HEK293T (cell line): ENCODE data around the gene CUEDC1.
A peak's percentile ranks its signal among the peaks of the same experiment; 100 is the strongest.

ENCODE experiments used
- CTCF ChIA-PET: fragments of 350-600 bp; formaldehyde crosslinking; extraction: SDS; loops from one replicate; lab custom pipeline; 2021; ENCODE audit warnings: antibody characterized with exemption, inconsistent platforms; lab: Yijun Ruan, JAX
- POLR2A ChIA-PET: fragments of 350-600 bp; formaldehyde crosslinking; extraction: SDS; loops from one replicate; lab custom pipeline; 2020; ENCODE audit warnings: antibody characterized with exemption, inconsistent platforms; lab: Yijun Ruan, JAX
- DNase-seq: peaks from one replicate; pipeline ENCODE4 v3.0.0; 2012; ENCODE audit warnings: mixed read lengths; ENCODE audit errors: extremely low spot score
- ARNT ChIP-seq: fragments of 450-650 bp; IDR thresholded peaks from 2 replicates; pipeline ENCODE4 v1.6.1; 2017; ENCODE audit warnings: mild to moderate bottlenecking
- BHLHE40 ChIP-seq: fragments of 450-650 bp; IDR thresholded peaks from 2 replicates; pipeline ENCODE4 v1.6.1; 2016; ENCODE audit warnings: mild to moderate bottlenecking, moderate library complexity, borderline replicate concordance
- CTBP1 ChIP-seq: fragments of 450-650 bp; IDR thresholded peaks from 2 replicates; pipeline ENCODE4 v1.6.1; 2016; ENCODE audit warnings: borderline replicate concordance
- ELF4 ChIP-seq: fragments of 450-650 bp; IDR thresholded peaks from 2 replicates; pipeline ENCODE4 v1.6.1; 2017; ENCODE audit warnings: antibody characterized with exemption
- FOXA1 ChIP-seq: fragments of 450-650 bp; IDR thresholded peaks from 2 replicates; pipeline ENCODE4 v1.6.1; 2016; ENCODE audit warnings: mild to moderate bottlenecking
- FOXK2 ChIP-seq: fragments of 450-650 bp; IDR thresholded peaks from 2 replicates; pipeline ENCODE4 v1.6.1; 2016; ENCODE audit warnings: mild to moderate bottlenecking
- FOXM1 ChIP-seq: fragments of 450-650 bp; IDR thresholded peaks from 2 replicates; pipeline ENCODE4 v1.6.1; 2017; ENCODE audit warnings: mild to moderate bottlenecking, borderline replicate concordance
- HDGF ChIP-seq: fragments of 450-650 bp; IDR thresholded peaks from 2 replicates; pipeline ENCODE4 v1.6.1; 2017; ENCODE audit warnings: antibody characterized with exemption, borderline replicate concordance
- L3MBTL2 ChIP-seq: fragments of 450-650 bp; conservative IDR thresholded peaks from 2 replicates; pipeline ENCODE4 v1.6.1; 2016; ENCODE audit warnings: mild to moderate bottlenecking
- LEF1 ChIP-seq: fragments of 450-650 bp; IDR thresholded peaks from 2 replicates; pipeline ENCODE4 v1.6.1; 2017; ENCODE audit warnings: mild to moderate bottlenecking, borderline replicate concordance
- NFRKB ChIP-seq: fragments of 450-650 bp; IDR thresholded peaks from 2 replicates; pipeline ENCODE4 v1.6.1; 2016; ENCODE audit warnings: mild to moderate bottlenecking, moderate library complexity
- PKNOX1 ChIP-seq: fragments of 450-650 bp; IDR thresholded peaks from 2 replicates; pipeline ENCODE4 v1.6.1; 2016
- SP1 ChIP-seq: fragments of 450-650 bp; IDR thresholded peaks from 2 replicates; pipeline ENCODE4 v1.6.1; 2017
- SUZ12 ChIP-seq: fragments of 450-650 bp; IDR thresholded peaks from 2 replicates; pipeline ENCODE4 v1.6.1; 2016; ENCODE audit warnings: mild to moderate bottlenecking
- TARDBP ChIP-seq: fragments of 450-650 bp; IDR thresholded peaks from 2 replicates; pipeline ENCODE4 v1.6.1; 2016
- ZNF384 ChIP-seq: fragments of 450-650 bp; IDR thresholded peaks from 2 replicates; pipeline ENCODE4 v1.6.1; 2016

CUEDC1 gene

DNA sequence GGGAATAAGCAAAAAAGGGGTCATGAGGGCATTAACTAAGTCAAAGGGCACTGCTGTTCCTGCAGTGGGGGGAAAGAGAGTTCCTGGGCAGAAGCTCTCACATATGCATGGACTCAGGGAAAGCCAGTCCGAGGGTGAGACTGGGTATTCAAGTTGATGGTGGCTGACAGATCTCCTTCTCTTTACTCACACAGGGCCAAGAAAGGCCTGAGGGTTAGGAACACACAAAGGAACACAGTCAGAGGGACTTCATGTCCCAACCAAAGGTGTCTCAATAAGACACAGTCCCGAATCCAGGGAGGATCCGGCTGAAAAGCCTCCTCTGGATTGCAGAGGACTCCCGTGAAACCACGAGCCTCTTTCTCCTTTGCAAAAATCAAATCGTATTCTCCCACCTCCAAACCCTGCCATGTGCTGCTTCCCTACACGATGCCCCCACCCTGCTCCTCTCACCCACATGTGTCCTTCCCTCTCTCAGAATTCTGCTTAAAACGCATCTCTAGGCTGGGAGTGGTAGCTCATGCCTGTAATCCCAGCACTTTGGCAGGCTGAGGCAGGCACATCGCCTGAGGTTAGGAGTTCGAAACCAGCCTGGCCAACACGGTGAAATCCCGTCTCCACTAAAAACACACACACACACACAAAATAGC, 23.6 kb downstream of the CUEDC1 start:
- DNase-seq, result no peak
- POLR2A ChIA-PET, result interaction anchor here (1.1 kb wide), 1 partner anchor 75 kb away, joined by 4 read pairs; the partner anchor contains the start of gene SRSF1
- CTCF ChIA-PET, result no interaction called here
- TF ChIP-seq SUZ12 (no peak), FOXA1 (no peak), BHLHE40 (no peak), LEF1 (no peak), ELF4 (no peak), HDGF (no peak), CTBP1 (no peak), SP1 (no peak)

DNA sequence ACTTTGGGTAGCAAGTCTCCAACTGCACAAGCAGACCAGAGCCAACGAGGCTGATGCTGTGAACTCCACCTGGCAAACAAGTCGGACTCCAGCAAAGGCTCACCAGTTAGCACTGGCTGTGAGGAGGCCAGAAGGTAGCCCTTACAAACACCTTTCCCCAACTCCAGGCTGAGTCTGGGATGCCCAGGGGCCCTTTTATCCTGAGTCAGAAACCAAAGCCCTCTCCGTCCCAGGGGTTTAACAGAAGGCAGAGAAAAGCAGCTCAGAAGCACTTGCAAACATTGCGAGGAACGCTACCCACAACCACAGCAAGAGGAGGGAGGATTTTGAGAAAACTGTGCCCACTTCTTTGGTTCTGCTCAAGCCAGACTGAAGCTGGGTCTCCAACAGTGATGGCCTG, 25.0 kb downstream of the CUEDC1 start:
- POLR2A ChIA-PET, result no interaction called here

DNA sequence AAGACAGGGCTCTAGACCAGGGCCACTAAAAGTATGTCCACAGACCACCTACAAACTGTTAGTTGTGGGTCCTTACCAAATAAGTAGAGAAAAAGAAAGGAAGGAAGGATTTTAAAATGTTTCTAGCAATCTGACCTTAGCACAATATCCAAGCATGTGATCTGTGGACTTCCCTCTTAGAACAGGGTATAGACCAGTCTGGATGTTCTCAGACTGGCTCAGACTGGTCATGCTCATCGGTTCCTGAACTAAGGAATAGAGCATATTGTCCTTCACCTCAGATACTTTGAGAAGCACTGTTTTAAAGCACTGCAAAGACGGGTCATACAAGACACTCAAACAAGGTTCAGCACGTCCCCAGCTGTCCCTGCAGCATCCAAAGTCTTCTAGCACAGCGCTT, 25.8 kb downstream of the CUEDC1 start:
- ChIA-PET POLR2A (no interaction called here), CTCF (no interaction called here)
- TF ChIP-seq NFRKB, result no peak
- no peak for TF ChIP-seq SUZ12
- no peak for TF ChIP-seq FOXA1
- TF ChIP-seq L3MBTL2, result no peak
- no peak for TF ChIP-seq PKNOX1
- TF ChIP-seq TARDBP, result no peak
- TF ChIP-seq BHLHE40, result no peak
- no peak for TF ChIP-seq FOXK2
- no peak for TF ChIP-seq ARNT
- TF ChIP-seq SP1, result no peak
- TF ChIP-seq CTBP1, result no peak
- TF ChIP-seq LEF1, result no peak
- TF ChIP-seq HDGF, result no peak
- TF ChIP-seq FOXM1, result no peak
- no peak for TF ChIP-seq ELF4
- no peak for TF ChIP-seq ZNF384
- no peak for DNase-seq

More for the DNA sequence above, 25.0 kb downstream of the CUEDC1 start:
- CTCF ChIA-PET, result no interaction called here
- no peak for TF ChIP-seq NFRKB
- no peak for TF ChIP-seq PKNOX1
- TF ChIP-seq CTBP1, result no peak
- no peak for TF ChIP-seq ARNT
- no peak for TF ChIP-seq ELF4
- TF ChIP-seq LEF1, result no peak
- no peak for TF ChIP-seq SP1
- no peak for TF ChIP-seq L3MBTL2
- no peak for TF ChIP-seq FOXM1
- no peak for TF ChIP-seq HDGF
- TF ChIP-seq SUZ12, result no peak
- no peak for TF ChIP-seq TARDBP
- no peak for TF ChIP-seq ZNF384
- TF ChIP-seq FOXK2, result no peak
- no peak for TF ChIP-seq FOXA1
- no peak for TF ChIP-seq BHLHE40
- no peak for DNase-seq

DNA sequence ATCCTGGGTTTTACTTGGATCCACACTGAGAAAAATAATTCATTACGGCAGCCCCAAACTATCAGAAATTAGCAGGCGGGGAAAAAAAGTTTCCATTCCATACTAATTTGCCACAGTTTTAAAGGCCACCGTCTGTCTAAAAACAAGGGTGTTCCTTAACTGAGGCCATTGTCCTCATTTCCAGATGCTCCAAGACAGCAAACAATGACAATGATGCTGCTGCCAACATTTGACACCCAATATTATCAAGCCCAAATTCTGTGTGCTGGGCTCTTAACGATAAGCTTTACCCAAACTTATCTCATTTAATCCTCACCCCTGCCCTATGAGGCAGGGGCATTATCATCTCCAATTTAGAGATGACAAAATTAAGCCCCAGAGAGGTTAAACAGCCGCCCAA, 26.3 kb downstream of the CUEDC1 start:
- ChIA-PET POLR2A (no interaction called here), CTCF (no interaction called here)
- no peak for DNase-seq
- TF ChIP-seq FOXK2 (no peak), CTBP1 (no peak), SUZ12 (no peak), SP1 (no peak), ARNT (no peak), LEF1 (no peak), ELF4 (no peak), NFRKB (no peak)

GRCh38 chr17:57927048-57927723, 28.0 kb downstream of the CUEDC1 start:
- ChIA-PET POLR2A (interaction anchor here (0.8 to 1.8 kb wide), 5 partner anchors 11 to 27 kb away, joined by 4 to 6 read pairs (median 4); partner anchors contain the start of gene CUEDC1), CTCF (interaction anchor here (1.5 kb wide), 1 partner anchor 11 kb away, joined by 3 read pairs; no protein-coding TSS in a partner anchor)
- no peak for DNase-seq
- peak; percentile 83 for TF ChIP-seq ZNF384
- TF ChIP-seq SP1, result no peak
- no peak for TF ChIP-seq HDGF
- no peak for TF ChIP-seq SUZ12
- no peak for TF ChIP-seq FOXA1
- no peak for TF ChIP-seq FOXK2
- no peak for TF ChIP-seq FOXM1
- no peak for TF ChIP-seq PKNOX1

GRCh38 chr17:57926723-57927047, 28.5 kb downstream of the CUEDC1 start:
- POLR2A ChIA-PET, result interaction anchor here (1.3 to 1.8 kb wide), 3 partner anchors 11 to 28 kb away, joined by 4 to 6 read pairs (median 6); partner anchors contain the start of gene CUEDC1
- DNase-seq, result no peak
- CTCF ChIA-PET, result interaction anchor here (1.5 kb wide), 1 partner anchor 11 kb away, joined by 3 read pairs; no protein-coding TSS in a partner anchor
- no peak for TF ChIP-seq FOXK2
- no peak for TF ChIP-seq CTBP1
- TF ChIP-seq FOXA1, result no peak
- TF ChIP-seq L3MBTL2, result no peak
- TF ChIP-seq SUZ12, result no peak
- TF ChIP-seq LEF1, result no peak
- no peak for TF ChIP-seq BHLHE40
- TF ChIP-seq ELF4, result no peak
- no peak for TF ChIP-seq ARNT
- TF ChIP-seq ZNF384, result no peak
- no peak for TF ChIP-seq SP1
- TF ChIP-seq FOXM1, result no peak
- TF ChIP-seq TARDBP, result no peak
